GM10248 (cell line): Measurements from ENCODE around the gene SCCPDH.
A peak's percentile ranks its signal among the peaks of the same experiment; 100 is the strongest.

Source experiments
- CTCF ChIA-PET: fragments of 300-600 bp; sonication (Branson Sonifier 250); formaldehyde crosslinking; extraction: SDS; loops from one replicate; lab custom pipeline; 2021; ENCODE audit warnings: antibody characterized with exemption; lab: Yijun Ruan, JAX
- POLR2A ChIA-PET: fragments of 350-650 bp; sonication (Branson Sonifier 250); formaldehyde crosslinking; extraction: SDS; loops from one replicate; lab custom pipeline; 2020; ENCODE audit warnings: antibody characterized with exemption; lab: Yijun Ruan, JAX
- DNase-seq: peaks from one replicate; pipeline ENCODE4 v3.0.0; 2012; ENCODE audit errors: extremely low spot score
- TF ChIP-seq, protein P1 (sequence below): IDR thresholded peaks from 2 replicates; pipeline ENCODE4 v1.5.1; 2012; ENCODE audit warnings: mild to moderate bottlenecking, low read depth; ENCODE audit errors: extremely low read depth, missing control alignments, control extremely low read depth

The SCCPDH gene

DNA sequence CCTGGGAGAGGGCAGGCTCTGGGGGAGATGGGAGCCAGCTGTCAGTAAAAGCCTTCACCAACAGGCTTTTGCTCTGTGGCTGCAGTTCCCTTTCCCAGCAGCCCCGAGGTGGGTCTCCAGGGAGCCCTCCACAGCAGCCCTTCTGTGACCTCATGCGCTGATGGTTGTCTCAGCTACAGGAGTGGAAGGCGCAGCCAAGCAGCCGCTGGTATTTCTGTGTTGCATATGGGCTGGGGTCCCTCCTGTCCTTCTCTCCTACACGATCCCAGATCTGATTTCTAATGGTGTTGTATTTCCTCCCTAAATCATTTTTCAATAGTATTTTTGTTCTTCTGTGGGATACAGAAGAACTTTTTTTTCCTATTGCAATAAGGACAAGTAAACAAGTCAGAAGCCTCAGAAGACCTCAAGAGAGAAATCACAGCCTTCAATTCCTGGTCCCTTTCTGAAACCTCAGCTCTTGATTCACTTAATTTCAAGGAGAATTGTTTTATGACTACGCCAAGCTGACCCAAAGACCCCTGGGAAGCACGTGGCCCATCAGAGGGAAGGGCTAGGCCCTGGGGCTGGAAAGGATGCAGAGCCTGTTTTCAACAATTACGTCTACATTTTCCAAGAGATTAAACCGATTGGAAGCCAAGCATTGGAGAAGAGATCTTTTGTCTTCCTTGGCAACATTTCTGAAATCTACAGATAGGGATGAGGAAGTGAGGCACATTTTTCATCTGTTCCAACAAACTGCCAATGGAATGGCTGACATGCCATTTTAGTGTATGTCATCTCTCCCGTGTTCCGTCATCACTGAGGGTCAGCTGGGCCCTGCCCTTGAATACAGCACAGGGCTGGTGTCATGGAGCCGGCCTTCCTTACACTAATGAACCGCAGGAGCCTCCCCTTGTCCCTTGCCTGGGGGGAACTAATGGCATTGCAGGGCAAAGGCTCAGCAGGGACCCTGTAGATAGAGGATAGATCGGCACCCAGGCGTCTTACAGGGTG lies 42.0 kb upstream of the SCCPDH start:
- CTCF ChIA-PET, result interaction anchor here (1.4 to 3.5 kb wide), 5 partner anchors 7 to 289 kb away, joined by 3 to 21 read pairs (median 5); no protein-coding TSS in a partner anchor
- no peak for DNase-seq

GRCh38 chr1:246683521-246683920 lies 40.7 kb upstream of the SCCPDH start:
- TF ChIP-seq, protein P1, sequence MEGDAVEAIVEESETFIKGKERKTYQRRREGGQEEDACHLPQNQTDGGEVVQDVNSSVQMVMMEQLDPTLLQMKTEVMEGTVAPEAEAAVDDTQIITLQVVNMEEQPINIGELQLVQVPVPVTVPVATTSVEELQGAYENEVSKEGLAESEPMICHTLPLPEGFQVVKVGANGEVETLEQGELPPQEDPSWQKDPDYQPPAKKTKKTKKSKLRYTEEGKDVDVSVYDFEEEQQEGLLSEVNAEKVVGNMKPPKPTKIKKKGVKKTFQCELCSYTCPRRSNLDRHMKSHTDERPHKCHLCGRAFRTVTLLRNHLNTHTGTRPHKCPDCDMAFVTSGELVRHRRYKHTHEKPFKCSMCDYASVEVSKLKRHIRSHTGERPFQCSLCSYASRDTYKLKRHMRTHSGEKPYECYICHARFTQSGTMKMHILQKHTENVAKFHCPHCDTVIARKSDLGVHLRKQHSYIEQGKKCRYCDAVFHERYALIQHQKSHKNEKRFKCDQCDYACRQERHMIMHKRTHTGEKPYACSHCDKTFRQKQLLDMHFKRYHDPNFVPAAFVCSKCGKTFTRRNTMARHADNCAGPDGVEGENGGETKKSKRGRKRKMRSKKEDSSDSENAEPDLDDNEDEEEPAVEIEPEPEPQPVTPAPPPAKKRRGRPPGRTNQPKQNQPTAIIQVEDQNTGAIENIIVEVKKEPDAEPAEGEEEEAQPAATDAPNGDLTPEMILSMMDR, result no peak
- no peak for DNase-seq
- CTCF ChIA-PET, result interaction anchor here (1.0 to 1.6 kb wide), 3 partner anchors 11 to 288 kb away, joined by 3 to 5 read pairs (median 3); no protein-coding TSS in a partner anchor
- POLR2A ChIA-PET, result no interaction called here

More for the DNA sequence above, 42.0 kb upstream of the SCCPDH start:
- POLR2A ChIA-PET, result no interaction called here
- TF ChIP-seq, protein P1, result no peak

- POLR2A ChIA-PET, result no interaction called here
- no peak for DNase-seq
- TF ChIP-seq, protein P1, result no peak
- CTCF ChIA-PET, result no interaction called here
Observed at GRCh38 chr1:246687002-246687401, 37.2 kb upstream of the SCCPDH start.

- POLR2A ChIA-PET, result no interaction called here
- CTCF ChIA-PET, result interaction anchor here (0.6 to 3.1 kb wide), 36 partner anchors 9 to 1548 kb away, joined by 3 to 21 read pairs (median 4); no protein-coding TSS in a partner anchor
- DNase-seq, result peak; percentile 92
- TF ChIP-seq, protein P1, result peak; percentile 85
Observed at GRCh38 chr1:246689409-246690008, 34.7 kb upstream of the SCCPDH start.

- no peak for DNase-seq
- TF ChIP-seq, protein P1, result no peak
- ChIA-PET CTCF (interaction anchor here (0.8 to 3.1 kb wide), 22 partner anchors 8 to 285 kb away, joined by 3 to 21 read pairs (median 6); no protein-coding TSS in a partner anchor), POLR2A (no interaction called here)
Observed at GRCh38 chr1:246690100-246690499, 34.1 kb upstream of the SCCPDH start.
